K562 (cell line): Measurements from ENCODE around the gene FOXA3. TPM values are rescaled to one million over a fixed set of nuclear protein-coding genes. Genes with fewer than 3 reads are reported as not detected.
A peak's percentile ranks its signal among the peaks of the same experiment; 100 is the strongest.

Experiments used
- ARID1B ChIP-seq: fragments of 450-650 bp; IDR thresholded peaks from 2 replicates; pipeline ENCODE4 v1.6.1; 2016; ENCODE audit warnings: antibody characterized with exemption, mild to moderate bottlenecking, inconsistent platforms
- CBX2 ChIP-seq: fragments of 200-600 bp; sonication (generic); IDR thresholded peaks from one replicate; pipeline ENCODE4 v1.6.1; 2012; ENCODE audit warnings: mild to moderate bottlenecking, low read length, inconsistent platforms; ENCODE audit not compliant: insufficient read depth, poor library complexity, severe bottlenecking
- CREBBP ChIP-seq: IDR thresholded peaks from one replicate; pipeline ENCODE4 v1.6.1; 2012; ENCODE audit warnings: low read depth, mild to moderate bottlenecking, control low read depth, inconsistent platforms, low read length
- DACH1 ChIP-seq: fragments of 450-650 bp; IDR thresholded peaks from 2 replicates; pipeline ENCODE4 v1.6.1; 2018; ENCODE audit not compliant: partially characterized antibody
- DPF2 ChIP-seq: fragments of 450-650 bp; IDR thresholded peaks from 2 replicates; pipeline ENCODE4 v1.6.1; 2016
- ETS2 ChIP-seq: IDR thresholded peaks from 2 replicates; pipeline ENCODE4 v1.6.1; 2016; ENCODE audit warnings: borderline replicate concordance, missing genetic modification characterization, mild to moderate bottlenecking, moderate library complexity, missing compliant biosample characterization; ENCODE audit not compliant: poor library complexity, severe bottlenecking
- FOXA1 ChIP-seq: fragments of 450-650 bp; IDR thresholded peaks from 2 replicates; pipeline ENCODE4 v1.6.1; 2016; ENCODE audit warnings: mild to moderate bottlenecking, borderline replicate concordance
- MYNN ChIP-seq, 2 experiments: sonication (generic); formaldehyde crosslinking in 1 of 2; IDR thresholded peaks; 2 replicates each; pipeline versions ENCODE4 v1.5.0 to v1.6.1; 2016 to 2020; ENCODE audit warnings: antibody characterized with exemption in 1 of 2, missing genetic modification reagents in 1 of 2
- NCOA6 ChIP-seq: fragments of 450-650 bp; IDR thresholded peaks from 2 replicates; pipeline ENCODE4 v1.6.1; 2017; ENCODE audit warnings: mild to moderate bottlenecking
- NCOR1 ChIP-seq: fragments of 450-650 bp; IDR thresholded peaks from 2 replicates; pipeline ENCODE4 v1.6.1; 2016; ENCODE audit warnings: mild to moderate bottlenecking, moderate library complexity
- POLR2G ChIP-seq: fragments of 200-400 bp; formaldehyde crosslinking; IDR thresholded peaks from 2 replicates; pipeline ENCODE4 v1.6.1; 2017; ENCODE audit warnings: low read depth, mild to moderate bottlenecking, antibody characterized with exemption, low read length, moderate library complexity
- PPARD ChIP-seq: fragments of 250-450 bp; sonication (Bioruptor Pico); IDR thresholded peaks from 2 replicates; pipeline ENCODE4 v1.8.0; 2022; ENCODE audit warnings: inconsistent platforms, mild to moderate bottlenecking, moderate library complexity
- RAD21 ChIP-seq, 2 experiments: fragments of 250-450 bp in 1 of 2; fragments of 450-650 bp in 1 of 2; sonication (Bioruptor Pico) in 1 of 2; formaldehyde crosslinking in 1 of 2; IDR thresholded peaks in 1 of 2; conservative IDR thresholded peaks in 1 of 2; 2 replicates each; pipeline versions ENCODE4 v1.4.0 to v1.8.0; 2020 to 2022; ENCODE audit warnings: mild to moderate bottlenecking in 2 of 2, moderate library complexity in 1 of 2
- RB1 ChIP-seq: fragments of 450-650 bp; IDR thresholded peaks from 2 replicates; pipeline ENCODE4 v1.6.1; 2017; ENCODE audit warnings: low read depth, mild to moderate bottlenecking
- RBFOX2 ChIP-seq: fragments of 200-400 bp; formaldehyde crosslinking; IDR thresholded peaks from 2 replicates; pipeline ENCODE4 v1.6.1; 2017; ENCODE audit warnings: low read depth, mild to moderate bottlenecking, low read length, moderate library complexity
- YY1 ChIP-seq, 3 experiments: IDR thresholded peaks; 2 replicates each; pipeline ENCODE4 v1.6.1; 2011; ENCODE audit warnings: low read length in 2 of 3, mild to moderate bottlenecking in 2 of 3, moderate library complexity in 2 of 3, borderline replicate concordance in 1 of 3, control low read depth in 1 of 3, low read depth in 1 of 3; ENCODE audit not compliant: insufficient read depth in 3 of 3, insufficient replicate concordance in 2 of 3, control insufficient read depth in 1 of 3, insufficient read length in 1 of 3; ENCODE audit errors: extremely low read depth in 1 of 3
- ZNF3 ChIP-seq: fragments of 250-450 bp; sonication (Bioruptor Pico); IDR thresholded peaks from 2 replicates; pipeline ENCODE4 v1.5.0; 2021; ENCODE audit warnings: mild to moderate bottlenecking, moderate library complexity
- ZNF324 ChIP-seq: fragments of 250-450 bp; sonication (Bioruptor Pico); IDR thresholded peaks from 2 replicates; pipeline ENCODE4 v1.4.0; 2020; ENCODE audit warnings: mild to moderate bottlenecking
- ZNF764 ChIP-seq: fragments of 250-450 bp; sonication (Bioruptor Pico); IDR thresholded peaks from 2 replicates; pipeline ENCODE4 v1.4.0; 2020; ENCODE audit warnings: low read depth, mild to moderate bottlenecking, moderate library complexity
- polyA plus RNA-seq, 8 experiments: library from polyadenylated mRNA; depleted of rRNA in 4 of 8; stranded (reverse) in 5 of 8; unstranded in 3 of 8; fragments of >200 nt; fragmentation: Nextera tagmentation in 2 of 8; fragmentation: Illumina TruSeq in 1 of 8; extraction: Ambion mirVana in 2 of 8; extraction: Trizol in 1 of 8; gene quantifications; 2 replicates each; pipeline versions ENCODE4 v1.2.1 to v1.2.3, GENCODE V29; 2011 to 2014; ENCODE audit warnings: inconsistent platforms in 1 of 8, missing spikeins in 1 of 8
- total RNA-seq, 7 experiments: library from RNA; depleted of rRNA in 6 of 7; stranded (reverse); fragments of >200 nt in 6 of 7; fragmentation: Illumina TruSeq in 2 of 7; extraction: Trizol in 2 of 7; gene quantifications; 2 replicates each; pipeline versions ENCODE4 v1.2.1 to v1.2.3, GENCODE V29; 2011 to 2021; ENCODE audit warnings: low replicate concordance in 1 of 7
- TF ChIP-seq, protein P1 (sequence below), 2 experiments: IDR thresholded peaks in 1 of 2; conservative IDR thresholded peaks in 1 of 2; 2 replicates each; pipeline ENCODE4 v1.6.1; 2016; ENCODE audit warnings: low read depth in 2 of 2, mild to moderate bottlenecking in 1 of 2, missing compliant biosample characterization in 1 of 2, missing genetic modification characterization in 1 of 2, moderate library complexity in 1 of 2
- TF ChIP-seq, protein P2 (sequence below): fragments of 250-450 bp; sonication (Bioruptor Pico); IDR thresholded peaks from 2 replicates; pipeline ENCODE4 v1.4.0; 2020; ENCODE audit warnings: mild to moderate bottlenecking, moderate library complexity

FOXA3 gene
- total and polyA plus RNA-seq, 9 of the 15 experiments (the other 6 are each of a cell fraction or from before 2014, with no cell fraction given), result 1.3 to 15.5 (median 4.7) TPM

DNA sequence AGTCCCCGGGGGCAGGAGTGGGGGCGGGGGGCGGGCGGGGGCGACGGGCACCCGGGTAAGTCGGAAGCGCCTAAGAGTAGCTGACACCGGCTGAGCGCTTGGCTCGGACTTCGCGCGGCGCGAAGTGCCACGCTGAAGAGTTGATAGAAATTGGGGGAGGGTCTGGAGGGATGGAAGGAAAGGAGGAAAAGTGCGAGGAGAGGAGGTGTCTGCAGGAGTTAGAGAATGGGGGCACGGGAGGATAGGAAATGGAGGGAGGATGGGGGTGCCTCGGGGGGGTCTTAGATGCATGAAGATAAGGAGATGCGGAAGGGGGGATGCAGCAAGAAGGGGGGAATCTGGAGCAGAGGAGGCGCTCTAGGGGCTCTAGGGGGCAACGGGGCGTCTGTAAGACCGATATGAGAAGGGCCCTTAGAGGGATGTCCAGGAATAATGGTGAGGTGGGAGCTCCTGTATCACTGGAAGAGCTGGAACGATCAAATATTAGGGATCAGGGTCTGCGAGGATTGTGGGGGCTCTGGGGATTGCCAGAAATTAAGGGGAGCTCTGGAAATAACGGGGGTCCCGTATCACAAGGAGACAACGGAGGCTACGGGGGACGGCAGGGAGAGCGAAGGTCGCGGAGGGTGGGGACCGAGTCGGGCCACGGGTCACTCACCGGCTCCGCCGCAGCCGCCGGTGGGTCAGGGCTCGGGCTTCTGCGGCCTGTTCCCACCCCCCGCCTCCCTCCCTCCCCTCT is 38.0 kb downstream of the FOXA3 start, which contains the start of gene MYPOP (continued):
- TF ChIP-seq NCOR1, result no peak
- no peak for TF ChIP-seq ZNF764 (CRISPR knock-in tag)
- TF ChIP-seq ETS2 (tag), result no peak
- no peak for TF ChIP-seq YY1 (IDR thresholded peaks at IDR 0.05; ENCODE audit: borderline replicate concordance in 1 of 3, control insufficient read depth in 1 of 3, extremely low read depth in 1 of 3, insufficient read depth in 3 of 3, insufficient read length in 1 of 3, insufficient replicate concordance in 2 of 3, low read depth in 1 of 3, low read length in 2 of 3)
- 0 out of 2 replicates have a peak, but pooled peaks have one; percentile 32 for TF ChIP-seq ARID1B
- TF ChIP-seq DACH1, result no peak
- TF ChIP-seq ZNF3, result no peak
- no peak for TF ChIP-seq CBX2
- TF ChIP-seq, protein P1, sequence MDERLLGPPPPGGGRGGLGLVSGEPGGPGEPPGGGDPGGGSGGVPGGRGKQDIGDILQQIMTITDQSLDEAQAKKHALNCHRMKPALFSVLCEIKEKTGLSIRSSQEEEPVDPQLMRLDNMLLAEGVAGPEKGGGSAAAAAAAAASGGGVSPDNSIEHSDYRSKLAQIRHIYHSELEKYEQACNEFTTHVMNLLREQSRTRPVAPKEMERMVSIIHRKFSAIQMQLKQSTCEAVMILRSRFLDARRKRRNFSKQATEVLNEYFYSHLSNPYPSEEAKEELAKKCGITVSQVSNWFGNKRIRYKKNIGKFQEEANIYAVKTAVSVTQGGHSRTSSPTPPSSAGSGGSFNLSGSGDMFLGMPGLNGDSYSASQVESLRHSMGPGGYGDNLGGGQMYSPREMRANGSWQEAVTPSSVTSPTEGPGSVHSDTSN (CRISPR knock-in tag; IDR thresholded peaks at IDR 0.05; ENCODE audit: low read depth), result no peak
- TF ChIP-seq, protein P1 (tag; conservative IDR thresholded peaks at IDR 0.05; ENCODE audit: low read depth), result no peak
- TF ChIP-seq ZNF324 (CRISPR knock-in tag), result no peak
- no peak for TF ChIP-seq FOXA1
- peak; percentile 26; the same call in 1 of the 2 replicates for TF ChIP-seq DPF2
- TF ChIP-seq POLR2G, result peak; percentile 64; the same call in 1 of the 2 replicates
- TF ChIP-seq RBFOX2, result no peak
- no peak for TF ChIP-seq PPARD (CRISPR knock-in tag)
- TF ChIP-seq NCOA6, result no peak
- TF ChIP-seq, protein P2, sequence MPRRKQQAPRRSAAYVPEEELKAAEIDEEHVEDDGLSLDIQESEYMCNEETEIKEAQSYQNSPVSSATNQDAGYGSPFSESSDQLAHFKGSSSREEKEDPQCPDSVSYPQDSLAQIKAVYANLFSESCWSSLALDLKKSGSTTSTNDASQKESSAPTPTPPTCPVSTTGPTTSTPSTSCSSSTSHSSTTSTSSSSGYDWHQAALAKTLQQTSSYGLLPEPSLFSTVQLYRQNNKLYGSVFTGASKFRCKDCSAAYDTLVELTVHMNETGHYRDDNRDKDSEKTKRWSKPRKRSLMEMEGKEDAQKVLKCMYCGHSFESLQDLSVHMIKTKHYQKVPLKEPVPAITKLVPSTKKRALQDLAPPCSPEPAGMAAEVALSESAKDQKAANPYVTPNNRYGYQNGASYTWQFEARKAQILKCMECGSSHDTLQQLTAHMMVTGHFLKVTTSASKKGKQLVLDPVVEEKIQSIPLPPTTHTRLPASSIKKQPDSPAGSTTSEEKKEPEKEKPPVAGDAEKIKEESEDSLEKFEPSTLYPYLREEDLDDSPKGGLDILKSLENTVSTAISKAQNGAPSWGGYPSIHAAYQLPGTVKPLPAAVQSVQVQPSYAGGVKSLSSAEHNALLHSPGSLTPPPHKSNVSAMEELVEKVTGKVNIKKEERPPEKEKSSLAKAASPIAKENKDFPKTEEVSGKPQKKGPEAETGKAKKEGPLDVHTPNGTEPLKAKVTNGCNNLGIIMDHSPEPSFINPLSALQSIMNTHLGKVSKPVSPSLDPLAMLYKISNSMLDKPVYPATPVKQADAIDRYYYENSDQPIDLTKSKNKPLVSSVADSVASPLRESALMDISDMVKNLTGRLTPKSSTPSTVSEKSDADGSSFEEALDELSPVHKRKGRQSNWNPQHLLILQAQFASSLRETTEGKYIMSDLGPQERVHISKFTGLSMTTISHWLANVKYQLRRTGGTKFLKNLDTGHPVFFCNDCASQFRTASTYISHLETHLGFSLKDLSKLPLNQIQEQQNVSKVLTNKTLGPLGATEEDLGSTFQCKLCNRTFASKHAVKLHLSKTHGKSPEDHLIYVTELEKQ, result no peak
- no peak for TF ChIP-seq MYNN (IDR thresholded peaks at IDR 0.05)
- TF ChIP-seq MYNN (CRISPR knock-in tag; IDR thresholded peaks at IDR 0.05), result no peak
- no peak for TF ChIP-seq CREBBP
- TF ChIP-seq RAD21 (CRISPR knock-in tag; conservative IDR thresholded peaks at IDR 0.05 in 1 of 2, IDR thresholded peaks at IDR 0.05 in 1 of 2), result no peak
- TF ChIP-seq RB1, result no peak
